Parathyroid adenoma (tissue), 2 donors: ENCODE results near the gene TUFT1.

Experiments used
- H2AFZ ChIP-seq: fragments of 300-600 bp; sonication (generic); one replicate; pipeline ENCODE4 v1.7.0; 2017; ENCODE audit warnings: antibody characterized with exemption, mild to moderate bottlenecking
- H3K27ac ChIP-seq: fragments of 300-600 bp; sonication (generic); one replicate; pipeline ENCODE4 v1.7.0; 2017
- H3K27me3 ChIP-seq: fragments of 300-600 bp; sonication (generic); one replicate; pipeline ENCODE4 v1.7.0; 2017; ENCODE audit warnings: low read length; ENCODE audit not compliant: control insufficient read depth, insufficient read depth
- H3K36me3 ChIP-seq: fragments of 300-600 bp; sonication (generic); one replicate; pipeline ENCODE4 v1.7.0; 2017; ENCODE audit warnings: low read length; ENCODE audit not compliant: control insufficient read depth, insufficient read depth
- H3K4me1 ChIP-seq: fragments of 300-600 bp; sonication (generic); one replicate; pipeline ENCODE4 v1.7.0; 2017; ENCODE audit warnings: control low read depth
- H3K4me2 ChIP-seq: fragments of 300-600 bp; sonication (generic); one replicate; pipeline ENCODE4 v1.7.0; 2017; ENCODE audit warnings: low read length
- H3K4me3 ChIP-seq: fragments of 300-600 bp; sonication (generic); one replicate; pipeline ENCODE4 v1.7.0; 2017; ENCODE audit warnings: low read depth, low read length
- H3K79me2 ChIP-seq: fragments of 300-600 bp; sonication (generic); one replicate; pipeline ENCODE4 v1.7.0; 2017; ENCODE audit warnings: control low read depth
- H3K9ac ChIP-seq: fragments of 300-600 bp; sonication (generic); one replicate; pipeline ENCODE4 v1.7.0; 2017; ENCODE audit warnings: mild to moderate bottlenecking
- H3K9me3 ChIP-seq: fragments of 300-600 bp; sonication (generic); one replicate; pipeline ENCODE4 v1.7.0; 2017; ENCODE audit warnings: low read length; ENCODE audit not compliant: control insufficient read depth
- CTCF ChIP-seq: fragments of 300-600 bp; sonication (generic); IDR thresholded peaks from one replicate; pipeline ENCODE4 v1.7.0; 2017; ENCODE audit warnings: antibody characterized with exemption, mild to moderate bottlenecking
- donor health status: primary hyperparathyroidism.

TUFT1 gene

GRCh38 chr1:151549199-151549598 is 9.1 kb downstream of the TUFT1 start:
- H3K9ac ChIP-seq = no peak overlapping the region
- no peak overlapping the region for H3K4me3 ChIP-seq
- peaks cover 5% of the 10 kb centered on the region for H3K4me1 ChIP-seq
- H3K9me3 ChIP-seq = no peaks in the 10 kb centered on the region
- peak overlapping the region; percentile 33 for H3K4me2 ChIP-seq
- TF ChIP-seq CTCF = no peak
- no peaks in the 10 kb centered on the region for H3K27me3 ChIP-seq
- H3K36me3 ChIP-seq = no peaks in the 10 kb centered on the region
- H2AFZ ChIP-seq = no peak overlapping the region
- no peak overlapping the region for H3K27ac ChIP-seq
- peaks cover 8% of the 10 kb centered on the region for H3K79me2 ChIP-seq

- H3K27ac ChIP-seq = no peak overlapping the region
Measured at GRCh38 chr1:151553659-151554058, 13.6 kb downstream of the TUFT1 start.

GRCh38 chr1:151556052-151556451 is 15.9 kb downstream of the TUFT1 start:
- Histone ChIP-seq H3K79me2 (peaks cover 4% of the 10 kb centered on the region), H2AFZ (no peak overlapping the region), H3K4me2 (no peak overlapping the region), H3K27me3 (no peaks in the 10 kb centered on the region), H3K4me3 (no peak overlapping the region), H3K9me3 (no peaks in the 10 kb centered on the region), H3K9ac (no peak overlapping the region), H3K4me1 (no peaks in the 10 kb centered on the region), H3K27ac (no peak overlapping the region), H3K36me3 (no peaks in the 10 kb centered on the region)
- no peak for TF ChIP-seq CTCF

More at GRCh38 chr1:151553659-151554058, 13.6 kb downstream of the TUFT1 start:
- no peak for TF ChIP-seq CTCF
- H3K4me3 ChIP-seq = no peak overlapping the region
- no peaks in the 10 kb centered on the region for H3K9me3 ChIP-seq
- H3K4me1 ChIP-seq = no peaks in the 10 kb centered on the region
- H3K9ac ChIP-seq = no peak overlapping the region
- H3K79me2 ChIP-seq = peaks cover 8% of the 10 kb centered on the region
- no peaks in the 10 kb centered on the region for H3K36me3 ChIP-seq
- no peaks in the 10 kb centered on the region for H3K27me3 ChIP-seq
- no peak overlapping the region for H3K4me2 ChIP-seq
- no peak overlapping the region for H2AFZ ChIP-seq

GRCh38 chr1:151562661-151563060 is 22.6 kb downstream of the TUFT1 start:
- no peaks in the 10 kb centered on the region for H3K27me3 ChIP-seq
- no peaks in the 10 kb centered on the region for H3K36me3 ChIP-seq
- no peaks in the 10 kb centered on the region for H3K79me2 ChIP-seq
- no peak overlapping the region for H3K9ac ChIP-seq
- no peak overlapping the region for H3K4me3 ChIP-seq
- no peaks in the 10 kb centered on the region for H3K9me3 ChIP-seq
- H3K4me2 ChIP-seq = no peak overlapping the region
- no peak overlapping the region for H3K27ac ChIP-seq
- no peaks in the 10 kb centered on the region for H3K4me1 ChIP-seq
- TF ChIP-seq CTCF = no peak
- H2AFZ ChIP-seq = no peak overlapping the region

GRCh38 chr1:151563376-151563775 is 23.3 kb downstream of the TUFT1 start:
- Histone ChIP-seq H3K79me2 (no peaks in the 10 kb centered on the region), H3K4me3 (no peak overlapping the region), H2AFZ (no peak overlapping the region), H3K36me3 (no peaks in the 10 kb centered on the region), H3K9me3 (no peaks in the 10 kb centered on the region), H3K27ac (no peak overlapping the region), H3K4me1 (no peaks in the 10 kb centered on the region), H3K4me2 (no peak overlapping the region), H3K27me3 (no peaks in the 10 kb centered on the region), H3K9ac (no peak overlapping the region)
- TF ChIP-seq CTCF = no peak
